GM12864 (cell line): ENCODE data around the gene PKP1.

Experiments
- DNase-seq: peaks from one replicate; pipeline ENCODE4 v3.0.0-alpha.2; 2011; ENCODE audit warnings: low read depth
- H3K4me3 ChIP-seq: 2 replicates; pipeline ENCODE4 v1.5.1; 2011; ENCODE audit warnings: mild to moderate bottlenecking, low read depth, low read length, control low read depth
- CTCF ChIP-seq: IDR thresholded peaks from 2 replicates; pipeline ENCODE4 v1.5.1; 2011; ENCODE audit warnings: low read depth, mild to moderate bottlenecking, moderate library complexity, low read length, control low read depth, inconsistent platforms; ENCODE audit errors: missing control alignments

PKP1 gene

GRCh38 chr1:201295346-201295745, 12.0 kb downstream of the PKP1 start:
- TF ChIP-seq CTCF, result no peak
- DNase-seq, result no peak
- no peak overlapping the region for H3K4me3 ChIP-seq

DNA sequence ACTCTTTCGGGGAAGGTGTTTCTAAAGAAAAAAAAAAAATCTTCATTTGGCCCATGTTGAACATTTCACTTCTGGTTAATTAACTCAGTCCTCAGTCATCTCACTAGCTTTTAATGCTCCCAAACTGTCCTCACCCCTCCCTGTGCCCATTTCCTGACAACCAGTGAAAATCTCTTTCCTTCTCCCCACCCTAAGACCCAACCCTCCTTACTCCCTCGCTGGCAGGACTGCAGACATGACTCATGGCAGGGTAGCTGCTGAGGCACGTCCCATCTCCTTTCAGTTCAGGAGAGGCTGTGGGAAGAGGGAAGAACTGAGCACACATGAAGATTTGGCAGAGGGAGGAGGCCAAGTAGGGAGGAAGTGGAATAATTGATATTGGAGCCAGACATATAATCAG, 12.6 kb downstream of the PKP1 start:
- no peak overlapping the region for H3K4me3 ChIP-seq
- TF ChIP-seq CTCF, result no peak
- no peak for DNase-seq

- no peak for DNase-seq
- no peak overlapping the region for H3K4me3 ChIP-seq
- no peak for TF ChIP-seq CTCF
These were observed 13.0 kb downstream of the PKP1 start for GRCh38 chr1:201296352-201296751.

GRCh38 chr1:201298396-201299381, 15.4 kb downstream of the PKP1 start:
- TF ChIP-seq CTCF, result no peak
- no peak for DNase-seq
- no peak overlapping the region for H3K4me3 ChIP-seq

- no peak for DNase-seq
- TF ChIP-seq CTCF, result no peak
- no peak overlapping the region for H3K4me3 ChIP-seq
These were observed 16.7 kb downstream of the PKP1 start for GRCh38 chr1:201299968-201300367.

GRCh38 chr1:201300641-201301040, 17.3 kb downstream of the PKP1 start:
- no peak for DNase-seq
- TF ChIP-seq CTCF, result no peak

More at GRCh38 chr1:201300641-201301040, 17.3 kb downstream of the PKP1 start:
- H3K4me3 ChIP-seq, result no peak overlapping the region
